Coronary artery (tissue), 2 donors: Measurements from ENCODE around the gene LUZP1.

Experiments
- DNase-seq: peaks from one replicate; pipeline ENCODE4 v3.0.0-alpha.2; 2017; ENCODE audit warnings: low spot score
- H3K27ac ChIP-seq, 2 donors: fragments of 200-600 bp; sonication (generic); one replicate each; pipeline ENCODE4 v1.5.1; 2016 to 2019
- H3K4me3 ChIP-seq: fragments of 200-600 bp; sonication (generic); 2 replicates; pipeline ENCODE4 v1.5.1; 2016; ENCODE audit warnings: mild to moderate bottlenecking, moderate library complexity
- TF ChIP-seq, protein P1 (sequence below): fragments of 200-600 bp; sonication (generic); IDR thresholded peaks from one replicate; pipeline ENCODE4 v1.5.1; 2019; ENCODE audit warnings: antibody characterized with exemption

LUZP1 gene

DNA sequence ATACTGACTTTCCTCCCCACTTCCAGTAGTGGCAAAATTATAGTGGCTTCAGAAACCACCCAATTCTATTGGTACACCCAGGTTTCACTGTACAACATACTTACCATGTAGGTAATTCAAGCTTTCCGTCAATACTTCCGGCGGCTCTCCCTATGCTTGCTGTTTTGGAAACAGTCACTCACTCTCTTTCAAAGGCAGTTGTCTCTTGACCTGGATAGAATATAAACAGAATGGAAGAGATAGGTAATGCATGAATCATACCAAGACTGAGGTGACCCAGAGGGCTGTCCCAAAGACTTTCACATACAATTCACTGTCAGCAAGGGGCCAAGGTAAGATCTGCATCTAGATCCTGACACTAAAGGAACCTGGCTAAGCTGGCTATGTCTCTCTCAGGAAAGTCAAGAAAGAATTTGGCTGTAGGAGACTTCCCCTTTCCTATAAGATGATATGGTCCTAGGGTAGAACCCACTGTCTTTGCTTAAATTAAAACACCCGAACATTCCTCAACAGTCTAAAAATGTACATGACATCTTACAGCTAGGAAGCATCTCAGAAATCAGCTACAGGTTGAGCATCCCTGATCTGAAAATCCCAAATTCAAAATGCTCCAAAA is 59.6 kb downstream of the LUZP1 start:
- Histone ChIP-seq H3K27ac (no peak overlapping the region), H3K4me3 (no peak overlapping the region)
- DNase-seq: no peak
- TF ChIP-seq, protein P1, sequence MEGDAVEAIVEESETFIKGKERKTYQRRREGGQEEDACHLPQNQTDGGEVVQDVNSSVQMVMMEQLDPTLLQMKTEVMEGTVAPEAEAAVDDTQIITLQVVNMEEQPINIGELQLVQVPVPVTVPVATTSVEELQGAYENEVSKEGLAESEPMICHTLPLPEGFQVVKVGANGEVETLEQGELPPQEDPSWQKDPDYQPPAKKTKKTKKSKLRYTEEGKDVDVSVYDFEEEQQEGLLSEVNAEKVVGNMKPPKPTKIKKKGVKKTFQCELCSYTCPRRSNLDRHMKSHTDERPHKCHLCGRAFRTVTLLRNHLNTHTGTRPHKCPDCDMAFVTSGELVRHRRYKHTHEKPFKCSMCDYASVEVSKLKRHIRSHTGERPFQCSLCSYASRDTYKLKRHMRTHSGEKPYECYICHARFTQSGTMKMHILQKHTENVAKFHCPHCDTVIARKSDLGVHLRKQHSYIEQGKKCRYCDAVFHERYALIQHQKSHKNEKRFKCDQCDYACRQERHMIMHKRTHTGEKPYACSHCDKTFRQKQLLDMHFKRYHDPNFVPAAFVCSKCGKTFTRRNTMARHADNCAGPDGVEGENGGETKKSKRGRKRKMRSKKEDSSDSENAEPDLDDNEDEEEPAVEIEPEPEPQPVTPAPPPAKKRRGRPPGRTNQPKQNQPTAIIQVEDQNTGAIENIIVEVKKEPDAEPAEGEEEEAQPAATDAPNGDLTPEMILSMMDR: no peak

DNA sequence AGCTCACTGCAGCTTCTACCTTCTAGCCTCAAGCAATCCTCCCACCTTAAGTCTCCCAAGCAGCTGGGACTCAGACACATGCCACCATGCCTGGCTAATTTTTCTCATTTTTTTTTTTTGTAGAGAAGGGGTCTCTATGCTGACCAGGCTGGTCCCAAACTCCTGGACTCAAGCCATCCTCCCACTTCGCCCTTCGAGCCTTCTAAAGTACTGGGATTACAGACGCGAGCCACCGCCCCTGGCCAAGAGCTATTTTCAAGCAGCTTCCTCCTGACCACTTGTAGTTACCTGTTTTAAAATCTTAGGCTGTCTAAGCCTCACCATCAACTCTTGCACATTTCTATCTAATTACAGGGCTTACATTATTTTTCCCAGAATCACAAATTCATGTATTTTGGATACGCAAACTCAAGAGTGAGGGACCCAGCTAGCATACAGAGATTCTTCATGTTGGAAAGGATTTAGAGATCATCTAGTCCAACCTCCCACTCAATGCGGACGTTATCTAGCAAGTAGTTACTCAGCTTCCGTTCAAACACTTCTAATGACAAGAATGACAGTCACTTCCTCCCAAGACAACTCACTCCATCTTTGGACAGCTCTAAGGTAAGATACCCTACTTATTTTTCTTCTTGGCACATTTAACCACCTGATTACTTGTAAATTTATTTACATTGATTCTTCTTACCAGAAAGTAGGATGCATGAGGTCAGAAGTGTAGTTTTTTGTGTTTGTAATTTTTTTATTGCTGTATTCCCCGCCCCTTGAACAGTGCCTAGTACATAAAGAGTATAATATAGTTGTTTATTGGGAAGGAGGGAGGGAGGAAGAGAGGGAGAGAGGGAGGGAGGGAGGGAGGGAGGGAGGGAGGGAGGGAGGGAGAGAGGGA is 65.4 kb downstream of the LUZP1 start:
- TF ChIP-seq, protein P1: no peak
- DNase-seq: no peak
- H3K4me3 ChIP-seq: no peak overlapping the region
- peak overlapping the region in 1 of 2 donors; percentile 19 for H3K27ac ChIP-seq

DNA sequence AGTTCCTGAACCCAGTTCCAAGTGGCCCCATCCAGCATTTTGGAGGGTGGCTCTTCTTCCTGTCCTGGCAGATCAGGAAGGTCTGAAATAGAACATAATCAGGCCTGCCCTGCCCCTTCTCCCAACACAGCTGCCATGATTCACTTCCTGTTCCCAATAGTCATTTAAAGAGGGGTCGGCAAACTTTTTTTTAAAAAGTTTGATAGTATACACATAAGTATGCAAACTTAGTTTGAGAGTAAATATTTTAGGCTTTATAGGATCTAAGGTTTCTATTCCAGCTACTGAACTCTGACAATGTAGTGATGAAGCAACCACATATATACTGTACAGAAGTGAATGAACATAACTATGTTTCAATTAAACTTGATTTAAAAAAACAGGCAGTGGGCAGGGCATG is 66.4 kb downstream of the LUZP1 start:
- no peak overlapping the region for H3K4me3 ChIP-seq
- peak overlapping the region in 1 of 2 donors; percentile 56 for H3K27ac ChIP-seq
- TF ChIP-seq, protein P1: no peak
- no peak for DNase-seq

DNA sequence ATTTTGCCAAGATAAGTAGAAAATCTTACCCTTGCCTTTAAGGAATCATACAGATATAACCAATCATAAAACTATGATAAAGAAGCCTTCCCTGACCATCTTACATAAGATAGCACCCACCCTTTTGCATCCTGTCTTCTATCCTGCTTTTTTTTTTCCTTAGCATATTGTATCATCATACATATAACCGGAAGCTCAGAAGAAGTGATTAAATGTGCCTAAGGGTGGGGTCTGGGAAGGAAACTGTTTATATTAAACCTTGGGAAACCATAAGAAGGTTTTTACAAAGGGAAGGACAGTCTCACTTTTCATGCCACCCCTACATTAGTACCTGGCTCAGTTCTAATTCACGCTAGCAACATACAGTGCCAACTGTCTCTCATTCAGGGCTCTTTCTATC is 66.8 kb downstream of the LUZP1 start:
- Histone ChIP-seq H3K27ac (peak overlapping the region in 1 of 2 donors; percentile 56), H3K4me3 (no peak overlapping the region)
- TF ChIP-seq, protein P1: no peak
- DNase-seq: no peak

DNA sequence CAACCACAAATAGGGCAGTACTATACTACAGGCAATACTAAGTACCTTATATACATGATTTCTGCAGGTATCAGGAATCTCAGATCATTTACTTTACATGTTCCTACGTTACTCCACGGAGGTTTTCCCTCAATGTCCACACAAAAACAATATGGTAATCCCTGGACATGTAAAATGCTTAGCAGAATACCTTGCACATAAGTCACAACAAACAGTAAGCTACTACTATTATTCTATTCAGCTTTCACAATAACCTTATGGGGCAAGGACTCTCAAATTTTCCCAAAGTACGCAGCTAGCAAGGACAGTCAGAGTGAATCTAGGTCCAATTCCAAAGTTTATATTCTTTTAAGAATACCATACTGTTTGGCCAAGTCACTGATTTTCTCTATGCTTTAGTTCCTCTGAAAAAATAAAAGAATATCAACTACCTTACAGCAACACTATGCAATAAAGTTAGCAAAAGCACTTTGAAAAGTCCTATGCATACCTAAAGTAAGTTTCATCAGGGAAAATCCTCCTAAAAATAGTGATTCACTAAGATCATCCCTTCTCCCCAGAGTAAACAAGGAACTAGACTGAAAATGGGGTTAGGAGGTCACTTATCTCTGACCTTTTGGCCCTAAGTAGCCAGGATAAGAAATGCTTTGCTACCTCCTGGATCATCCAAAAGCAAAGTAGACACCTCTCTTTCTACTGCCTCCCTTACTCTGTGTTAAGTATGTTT is 67.4 kb downstream of the LUZP1 start:
- no peak overlapping the region for H3K4me3 ChIP-seq
- peak overlapping the region in 1 of 2 donors; percentile 56 for H3K27ac ChIP-seq
- no peak for DNase-seq
- TF ChIP-seq, protein P1: no peak

DNA sequence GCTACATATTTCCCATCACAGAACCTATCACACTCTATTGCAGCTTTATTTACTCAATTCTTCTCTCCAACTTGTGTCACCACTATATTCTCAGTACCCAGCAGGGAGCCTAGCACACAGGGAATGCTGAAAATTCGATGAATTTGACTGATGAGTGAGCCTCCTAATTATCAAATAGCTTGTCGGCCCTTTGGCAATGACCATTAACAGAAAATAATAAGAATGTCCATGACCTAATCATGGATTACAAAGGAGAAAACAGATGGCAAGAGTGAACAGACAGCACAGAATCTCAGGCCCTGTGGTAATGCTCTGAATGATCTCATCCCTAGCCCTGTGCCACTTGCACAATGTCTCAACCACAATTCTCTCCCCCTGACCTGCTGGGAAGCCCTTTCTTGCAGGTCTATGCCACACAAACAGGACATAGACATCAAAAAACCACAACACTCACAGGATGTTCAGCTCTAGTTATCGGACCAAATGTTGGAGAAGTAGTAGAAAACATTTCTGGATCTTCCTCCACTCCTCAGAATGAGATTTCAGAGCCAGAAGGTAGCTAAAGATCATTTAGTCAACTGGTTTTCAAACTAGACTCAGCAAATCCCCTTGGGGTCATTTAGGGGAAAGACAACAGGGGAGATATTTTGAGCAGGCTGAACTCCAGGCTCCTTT is 68.4 kb downstream of the LUZP1 start:
- TF ChIP-seq, protein P1: no peak
- Histone ChIP-seq H3K27ac (peak overlapping the region; percentile 18 to 71), H3K4me3 (no peak overlapping the region)
- DNase-seq: no peak
